Natural killer cell (primary cell): ENCODE data around the gene TMC4. TPM values are rescaled to one million over a fixed set of nuclear protein-coding genes. Genes with fewer than 3 reads are reported as not detected.
"Not testable (repeated sequence)": the region's sequence is repeated elsewhere in the genome, so short reads cannot be mapped to it uniquely, and the experiment has no call there.

Experiments used
- ATAC-seq, 3 donors: fragments of 150-1000 bp in 2 of 3; fragments of 200-7000 bp in 1 of 3; cut with Tn5 transposase; 1 replicate in 1 of 3; 2 replicates in 2 of 3; pipeline ENCODE4 v1.10.0; 2021; ENCODE audit warnings: mild to moderate bottlenecking in 2 of 3, moderate library complexity in 2 of 3
- DNase-seq, 2 donors: peaks; one replicate each; pipeline versions ENCODE4 v3.0.0 to v3.0.0-alpha.2; 2013 to 2021; ENCODE audit warnings: mixed read lengths in 1 of 2
- H3K27ac ChIP-seq: one replicate; pipeline ENCODE4 v1.5.1; 2013; ENCODE audit warnings: mild to moderate bottlenecking, low read length
- H3K27me3 ChIP-seq: one replicate; pipeline ENCODE4 v1.6.1; 2013; ENCODE audit warnings: low read length; ENCODE audit not compliant: control insufficient read depth, insufficient read depth
- H3K36me3 ChIP-seq: one replicate; pipeline ENCODE4 v1.6.1; 2013; ENCODE audit warnings: low read length; ENCODE audit not compliant: control insufficient read depth, insufficient read depth
- H3K4me1 ChIP-seq: one replicate; pipeline ENCODE4 v1.6.1; 2013; ENCODE audit warnings: low read length; ENCODE audit not compliant: control insufficient read depth, insufficient read depth
- H3K4me3 ChIP-seq: one replicate; pipeline ENCODE4 v1.5.1; 2013; ENCODE audit warnings: low read length
- H3K9me3 ChIP-seq: one replicate; pipeline ENCODE4 v1.6.1; 2013; ENCODE audit warnings: low read length; ENCODE audit not compliant: control insufficient read depth, insufficient read depth
- H3K27ac Mint-ChIP-seq, 2 donors: one replicate each; pipeline ENCODE4 v1.8.0; 2022; ENCODE audit warnings: mild to moderate bottlenecking in 2 of 2, mixed read lengths in 2 of 2, moderate library complexity in 1 of 2
- H3K27me3 Mint-ChIP-seq, 2 donors: one replicate each; pipeline ENCODE4 v1.8.0; 2022; ENCODE audit warnings: low read depth in 2 of 2, mixed read lengths in 2 of 2
- H3K36me3 Mint-ChIP-seq: one replicate; pipeline ENCODE4 v1.8.0; 2022; ENCODE audit warnings: mixed read lengths
- H3K4me1 Mint-ChIP-seq, 2 donors: one replicate each; pipeline ENCODE4 v1.8.0; 2022; ENCODE audit warnings: mixed read lengths in 2 of 2
- H3K4me3 Mint-ChIP-seq: one replicate; pipeline ENCODE4 v1.8.0; 2022; ENCODE audit warnings: mild to moderate bottlenecking, moderate library complexity, mixed read lengths
- H3K9me3 Mint-ChIP-seq, 2 donors: one replicate each; pipeline ENCODE4 v1.8.0; 2022; ENCODE audit warnings: mixed read lengths in 2 of 2
- CTCF ChIP-seq: fragments of 200-600 bp; IDR thresholded peaks from one replicate; pipeline ENCODE4 v1.8.0; 2022; ENCODE audit warnings: antibody characterized with exemption
- WGBS: methylation state at CpG from one replicate; pipeline ENCODE4 v1.1.7; 2013; ENCODE audit warnings: missing lambda C conversion rate; ENCODE audit not compliant: insufficient coverage; 5-methylcytosine and 5-hydroxymethylcytosine counted together
- intact Hi-C: fragments of 100-400 bp; cut with micrococcal nuclease; formaldehyde crosslinking; loops from one replicate; pipeline ENCODE4 v1.14.2; 2022
- total RNA-seq, 4 donors: library from RNA; stranded (reverse); fragments of 120-200 nt in 1 of 4; gene quantifications; one replicate each; pipeline versions ENCODE4 v1.2.3 to v1.2.4, GENCODE V29; 2013 to 2022

The TMC4 gene
- total RNA-seq, 3 donors from 2014 or later (not counting 1 experiment from before 2014, with no cell fraction given): 7.2 to 8.2 (median 7.5) TPM

GRCh38 chr19:54218259-54218658, 45.3 kb upstream of the TMC4 start:
- Mint-ChIP-seq H3K36me3 (no peaks in the 10 kb centered on the region), H3K27ac (peak overlapping the region in 1 of 2 donors; percentile 35), H3K4me3 (no peak overlapping the region), H3K4me1 (peaks cover 0 to 3% of the 10 kb centered on the region in 2 donors), H3K9me3 (no peaks in the 10 kb centered on the region), H3K27me3 (peaks cover 5 to 7% of the 10 kb centered on the region in 2 donors)
- peaks cover 6% of the 10 kb centered on the region for H3K36me3 ChIP-seq
- no peak overlapping the region for H3K4me3 ChIP-seq
- 87% methylated on average over 8 of the region's 8 CpGs for WGBS
- H3K4me1 ChIP-seq: peaks cover 10% of the 10 kb centered on the region
- intact Hi-C loops: no loop called here
- no peak for TF ChIP-seq CTCF
- no peak for ATAC-seq
- H3K9me3 ChIP-seq: no peaks in the 10 kb centered on the region
- DNase-seq: no peak
- no peaks in the 10 kb centered on the region for H3K27me3 ChIP-seq
- no peak overlapping the region for H3K27ac ChIP-seq

- H3K27ac ChIP-seq, H3K4me3 ChIP-seq, intact Hi-C loops, H3K36me3 Mint-ChIP-seq, H3K4me1 ChIP-seq, DNase-seq, H3K27me3 Mint-ChIP-seq, H3K27me3 ChIP-seq, ATAC-seq, H3K9me3 Mint-ChIP-seq, H3K4me1 Mint-ChIP-seq, H3K9me3 ChIP-seq, H3K36me3 ChIP-seq, H3K4me3 Mint-ChIP-seq: not testable (repeated sequence)
- peak overlapping the region in 1 of 2 donors; percentile 35 for H3K27ac Mint-ChIP-seq
- 85% methylated on average over 15 of the region's 20 CpGs for WGBS
Measured at GRCh38 chr19:54217517-54218247, 44.7 kb upstream of the TMC4 start.

- ATAC-seq (no peak), DNase-seq (no peak)
- intact Hi-C loops: no loop called here
- H3K36me3 ChIP-seq: peaks cover 6% of the 10 kb centered on the region
- WGBS: 89% methylated on average over 9 of the region's 9 CpGs
- no peaks in the 10 kb centered on the region for H3K27me3 ChIP-seq
- H3K36me3 Mint-ChIP-seq: no peaks in the 10 kb centered on the region
- no peak overlapping the region for H3K4me3 Mint-ChIP-seq
- no peak for TF ChIP-seq CTCF
- H3K9me3 Mint-ChIP-seq: no peaks in the 10 kb centered on the region
- peaks cover 2% of the 10 kb centered on the region for H3K4me1 ChIP-seq
- peaks cover 0 to 6% of the 10 kb centered on the region in 2 donors for H3K27me3 Mint-ChIP-seq
- no peak overlapping the region for H3K4me3 ChIP-seq
- H3K27ac ChIP-seq: no peak overlapping the region
- H3K4me1 Mint-ChIP-seq: no peaks in the 10 kb centered on the region
- no peaks in the 10 kb centered on the region for H3K9me3 ChIP-seq
- H3K27ac Mint-ChIP-seq: no peak overlapping the region
Measured at GRCh38 chr19:54216869-54217268, 43.9 kb upstream of the TMC4 start.

GRCh38 chr19:54214734-54215133, 41.8 kb upstream of the TMC4 start:
- H3K27me3 ChIP-seq, H3K27ac Mint-ChIP-seq, H3K9me3 ChIP-seq, H3K36me3 ChIP-seq, H3K27ac ChIP-seq, H3K9me3 Mint-ChIP-seq, H3K4me3 ChIP-seq, H3K4me3 Mint-ChIP-seq, ATAC-seq, H3K36me3 Mint-ChIP-seq, H3K27me3 Mint-ChIP-seq, DNase-seq, intact Hi-C loops: not testable (repeated sequence)
- peaks cover 24% of the 10 kb centered on the region for H3K4me1 ChIP-seq
- 97% methylated on average over 13 of the region's 19 CpGs for WGBS
- peaks cover 15 to 16% of the 10 kb centered on the region in 2 donors for H3K4me1 Mint-ChIP-seq

- H3K4me1 ChIP-seq: peaks cover 29% of the 10 kb centered on the region
- H3K9me3 Mint-ChIP-seq, H3K36me3 ChIP-seq, H3K27ac ChIP-seq, H3K9me3 ChIP-seq, H3K27me3 Mint-ChIP-seq, H3K27me3 ChIP-seq, H3K4me3 Mint-ChIP-seq, intact Hi-C loops, H3K4me3 ChIP-seq, ATAC-seq, DNase-seq, H3K27ac Mint-ChIP-seq, H3K36me3 Mint-ChIP-seq: not testable (repeated sequence)
- WGBS: no CpG with 5 or more reads among the region's 5 CpGs
- H3K4me1 Mint-ChIP-seq: peaks cover 19 to 22% of the 10 kb centered on the region in 2 donors
Measured at GRCh38 chr19:54214217-54214616, 41.3 kb upstream of the TMC4 start.
